Measurements from ENCODE around the gene DNAH1. TPM values are rescaled to one million over a fixed set of nuclear protein-coding genes. Genes with fewer than 3 reads are reported as not detected.
A peak's percentile ranks its signal among the peaks of the same experiment; 100 is the strongest.
"Not testable (repeated sequence)": the region's sequence is repeated elsewhere in the genome, so short reads cannot be mapped to it uniquely, and the experiment has no call there.

The DNAH1 gene
- total RNA-seq, 2 experiments from 2014 or later = 5.8 to 14.2 TPM

DNA sequence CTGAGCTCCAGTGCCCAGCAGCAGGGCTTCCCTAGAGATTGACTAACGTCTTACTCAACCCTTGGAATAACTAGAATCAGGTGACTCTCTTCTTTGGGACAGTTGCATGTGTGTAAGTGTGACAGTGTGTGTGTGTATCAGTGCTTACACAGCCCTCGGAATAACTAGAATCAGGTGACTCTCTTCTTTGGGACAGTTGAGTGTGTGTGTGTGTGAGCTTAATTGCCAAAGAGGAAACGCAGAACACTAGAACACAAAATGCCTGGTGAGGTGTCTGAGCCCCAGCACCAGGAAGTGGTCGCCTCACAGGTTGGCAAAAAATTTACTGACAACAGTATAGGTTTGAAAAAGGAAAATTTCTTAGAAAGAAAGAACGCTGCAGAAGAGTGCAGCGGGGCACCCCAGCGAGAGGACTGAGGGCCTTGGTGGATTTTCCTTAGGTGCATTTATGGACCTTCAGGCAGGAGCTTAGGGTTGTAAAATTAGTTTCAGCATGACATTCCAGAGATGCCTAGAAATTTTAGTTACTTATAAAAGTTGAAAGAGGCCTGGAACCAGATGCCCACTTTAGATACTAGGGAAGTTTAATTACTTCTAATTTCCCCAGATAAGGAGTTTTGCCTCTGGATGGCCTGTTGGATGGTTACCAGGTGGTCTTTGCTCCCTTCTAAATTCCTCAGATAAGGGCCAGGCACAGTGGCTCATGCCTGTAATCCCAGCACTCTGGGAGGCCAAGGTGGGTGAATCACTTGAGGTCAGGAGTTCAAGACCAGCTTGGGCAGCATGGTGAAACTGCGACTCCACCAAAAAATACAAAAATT lies 33.9 kb upstream of the DNAH1 start:
- Histone ChIP-seq H3K27ac (ENCODE audit: low read depth, low read length, poor library complexity, severe bottlenecking) (no peak overlapping the region), H3K36me3 (ENCODE audit: insufficient read depth, low read length) (peaks cover 1% of the 10 kb centered on the region; the same call in 1 of the 2 replicates), H3K4me3 (ENCODE audit: low read depth, low read length, poor library complexity, severe bottlenecking) (no peak overlapping the region), H4K20me1 (ENCODE audit: insufficient read depth, low read length) (0 out of 2 replicates have a peak, but pooled peaks cover 1% of the 10 kb centered on the region), H3K79me2 (ENCODE audit: insufficient read depth, low read depth, low read length) (peaks cover 15% of the 10 kb centered on the region), H2AFZ (ENCODE audit: low read length) (no peak overlapping the region), H3K4me1 (ENCODE audit: insufficient read depth, low read length, poor library complexity, severe bottlenecking) (peaks cover 21% of the 10 kb centered on the region), H3K9me2 (ENCODE audit: insufficient read depth, low read length) (no peaks in the 10 kb centered on the region), H3K4me2 (ENCODE audit: low read length) (no peak overlapping the region), H3K9me3 (ENCODE audit: low read length) (no peaks in the 10 kb centered on the region)
- CTCF ChIA-PET (ENCODE audit: unreplicated experiment) = no interaction called here
- peak; percentile 18 for DNase-seq (ENCODE audit: low spot score)
- TF ChIP-seq EZH2phosphoT487 (IDR thresholded peaks at IDR 0.05; ENCODE audit: borderline replicate concordance, low read depth, low read length) = no peak
- TF ChIP-seq, protein P1, sequence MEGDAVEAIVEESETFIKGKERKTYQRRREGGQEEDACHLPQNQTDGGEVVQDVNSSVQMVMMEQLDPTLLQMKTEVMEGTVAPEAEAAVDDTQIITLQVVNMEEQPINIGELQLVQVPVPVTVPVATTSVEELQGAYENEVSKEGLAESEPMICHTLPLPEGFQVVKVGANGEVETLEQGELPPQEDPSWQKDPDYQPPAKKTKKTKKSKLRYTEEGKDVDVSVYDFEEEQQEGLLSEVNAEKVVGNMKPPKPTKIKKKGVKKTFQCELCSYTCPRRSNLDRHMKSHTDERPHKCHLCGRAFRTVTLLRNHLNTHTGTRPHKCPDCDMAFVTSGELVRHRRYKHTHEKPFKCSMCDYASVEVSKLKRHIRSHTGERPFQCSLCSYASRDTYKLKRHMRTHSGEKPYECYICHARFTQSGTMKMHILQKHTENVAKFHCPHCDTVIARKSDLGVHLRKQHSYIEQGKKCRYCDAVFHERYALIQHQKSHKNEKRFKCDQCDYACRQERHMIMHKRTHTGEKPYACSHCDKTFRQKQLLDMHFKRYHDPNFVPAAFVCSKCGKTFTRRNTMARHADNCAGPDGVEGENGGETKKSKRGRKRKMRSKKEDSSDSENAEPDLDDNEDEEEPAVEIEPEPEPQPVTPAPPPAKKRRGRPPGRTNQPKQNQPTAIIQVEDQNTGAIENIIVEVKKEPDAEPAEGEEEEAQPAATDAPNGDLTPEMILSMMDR (conservative IDR thresholded peaks at IDR 0.05; ENCODE audit: low read length) = no peak
- intact Hi-C loops (cut with micrococcal nuclease; ENCODE audit: unreplicated experiment) = no loop called here
- no TSS peak for BruUV-seq (replicated peaks)
- POLR2A ChIA-PET = interaction anchor here (0.5 to 1.5 kb wide), 2 partner anchors 43 to 116 kb away, joined by 3 read pairs; partner anchors contain the start of gene TWF2

DNA sequence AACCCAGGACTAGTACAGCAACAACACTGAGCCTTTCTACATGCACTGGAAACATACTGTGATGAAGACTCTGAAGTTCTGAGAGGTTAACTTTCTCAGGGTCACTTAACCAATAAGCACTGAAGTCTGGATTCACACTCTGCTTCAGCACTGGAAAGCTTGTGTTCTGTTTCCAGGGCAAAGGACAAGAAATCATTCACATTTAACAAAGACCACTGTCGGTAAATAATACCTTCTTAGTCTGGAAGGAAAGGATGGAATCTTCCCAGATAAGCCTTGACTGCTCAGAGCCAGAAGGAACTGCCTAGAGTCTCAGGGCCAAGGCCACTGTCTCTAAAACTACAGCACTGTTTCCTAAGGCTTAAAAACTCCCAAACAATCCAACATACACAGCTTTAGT lies 32.8 kb upstream of the DNAH1 start:
- Histone ChIP-seq H4K20me1 (ENCODE audit: insufficient read depth, low read length) (no peaks in the 10 kb centered on the region), H2AFZ (ENCODE audit: low read length) (no peak overlapping the region), H3K4me1 (ENCODE audit: insufficient read depth, low read length, poor library complexity, severe bottlenecking) (peaks cover 21% of the 10 kb centered on the region), H3K36me3 (ENCODE audit: insufficient read depth, low read length) (no peaks in the 10 kb centered on the region), H3K27ac (ENCODE audit: low read depth, low read length, poor library complexity, severe bottlenecking) (no peak overlapping the region), H3K9me3 (ENCODE audit: low read length) (no peaks in the 10 kb centered on the region), H3K9me2 (ENCODE audit: insufficient read depth, low read length) (no peaks in the 10 kb centered on the region), H3K79me2 (ENCODE audit: insufficient read depth, low read depth, low read length) (peaks cover 7% of the 10 kb centered on the region; the same call in 1 of the 2 replicates), H3K4me2 (ENCODE audit: low read length) (no peak overlapping the region), H3K4me3 (ENCODE audit: low read depth, low read length, poor library complexity, severe bottlenecking) (no peak overlapping the region)
- intact Hi-C loops (cut with micrococcal nuclease; ENCODE audit: unreplicated experiment) = no loop called here
- no TSS peak for BruUV-seq (replicated peaks)
- no peak for DNase-seq (ENCODE audit: low spot score)
- POLR2A ChIA-PET = no interaction called here
- CTCF ChIA-PET (ENCODE audit: unreplicated experiment) = no interaction called here
- TF ChIP-seq, protein P1 (conservative IDR thresholded peaks at IDR 0.05; ENCODE audit: low read length) = no peak
- no peak for TF ChIP-seq EZH2phosphoT487 (IDR thresholded peaks at IDR 0.05; ENCODE audit: borderline replicate concordance, low read depth, low read length)

DNA sequence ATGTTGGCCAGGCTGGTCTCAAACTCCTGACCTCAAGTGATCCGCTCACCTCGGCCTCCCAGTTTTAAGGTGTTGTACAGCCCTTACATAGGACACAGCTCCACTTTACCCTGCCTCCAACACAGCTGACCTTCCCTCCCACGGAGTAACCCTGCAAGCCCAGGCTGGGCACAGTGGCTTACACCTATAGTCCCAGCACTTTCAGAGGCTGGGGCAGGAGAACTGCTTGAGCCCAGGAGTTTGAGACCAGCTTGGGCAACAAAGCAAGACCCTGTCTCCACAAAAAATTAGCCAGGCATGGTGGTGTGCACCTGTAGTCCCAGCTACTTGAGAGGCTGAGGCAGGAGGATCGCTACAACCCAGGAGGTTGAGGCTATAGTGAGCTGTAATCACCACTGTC lies 32.1 kb upstream of the DNAH1 start:
- H3K9me2 ChIP-seq (ENCODE audit: insufficient read depth, low read length); intact Hi-C loops (cut with micrococcal nuclease; ENCODE audit: unreplicated experiment); H3K36me3 ChIP-seq (ENCODE audit: insufficient read depth, low read length); H3K9me3 ChIP-seq (ENCODE audit: low read length); CTCF ChIA-PET (ENCODE audit: unreplicated experiment); BruUV-seq (replicated peaks); H3K4me2 ChIP-seq (ENCODE audit: low read length); H3K4me3 ChIP-seq (ENCODE audit: low read depth, low read length, poor library complexity, severe bottlenecking); DNase-seq (ENCODE audit: low spot score); H2AFZ ChIP-seq (ENCODE audit: low read length); H3K27ac ChIP-seq (ENCODE audit: low read depth, low read length, poor library complexity, severe bottlenecking); H4K20me1 ChIP-seq (ENCODE audit: insufficient read depth, low read length): not testable (repeated sequence)
- Histone ChIP-seq H3K4me1 (ENCODE audit: insufficient read depth, low read length, poor library complexity, severe bottlenecking) (peaks cover 27% of the 10 kb centered on the region), H3K79me2 (ENCODE audit: insufficient read depth, low read depth, low read length) (peaks cover 13% of the 10 kb centered on the region; the same call in 1 of the 2 replicates)
- POLR2A ChIA-PET = interaction anchor here (1.3 kb wide), 1 partner anchor 59 kb away, joined by 3 read pairs; no protein-coding TSS in a partner anchor
